ENCODE data around the gene PRSS35.

DNA sequence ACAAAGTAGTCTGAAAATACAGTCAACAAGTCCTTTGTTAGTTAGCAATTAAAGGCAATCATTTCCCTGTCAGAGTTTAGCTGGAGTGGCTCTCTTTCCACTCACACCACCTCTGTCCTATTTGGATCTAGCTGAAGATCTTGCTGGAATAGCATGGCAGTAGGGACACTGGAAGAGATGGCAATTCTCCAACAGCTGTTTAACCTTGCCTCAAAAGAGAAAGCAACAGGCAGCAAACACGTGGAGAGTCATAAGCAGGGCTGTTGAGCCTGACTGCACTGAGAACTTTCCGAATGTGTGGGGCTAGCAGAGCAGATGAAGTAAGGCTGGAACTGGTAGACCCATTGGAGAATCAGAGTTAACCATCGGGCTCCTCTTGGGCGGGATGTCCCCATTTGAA, 38.0 kb upstream of the PRSS35 start:
- TF ChIP-seq, protein P1, sequence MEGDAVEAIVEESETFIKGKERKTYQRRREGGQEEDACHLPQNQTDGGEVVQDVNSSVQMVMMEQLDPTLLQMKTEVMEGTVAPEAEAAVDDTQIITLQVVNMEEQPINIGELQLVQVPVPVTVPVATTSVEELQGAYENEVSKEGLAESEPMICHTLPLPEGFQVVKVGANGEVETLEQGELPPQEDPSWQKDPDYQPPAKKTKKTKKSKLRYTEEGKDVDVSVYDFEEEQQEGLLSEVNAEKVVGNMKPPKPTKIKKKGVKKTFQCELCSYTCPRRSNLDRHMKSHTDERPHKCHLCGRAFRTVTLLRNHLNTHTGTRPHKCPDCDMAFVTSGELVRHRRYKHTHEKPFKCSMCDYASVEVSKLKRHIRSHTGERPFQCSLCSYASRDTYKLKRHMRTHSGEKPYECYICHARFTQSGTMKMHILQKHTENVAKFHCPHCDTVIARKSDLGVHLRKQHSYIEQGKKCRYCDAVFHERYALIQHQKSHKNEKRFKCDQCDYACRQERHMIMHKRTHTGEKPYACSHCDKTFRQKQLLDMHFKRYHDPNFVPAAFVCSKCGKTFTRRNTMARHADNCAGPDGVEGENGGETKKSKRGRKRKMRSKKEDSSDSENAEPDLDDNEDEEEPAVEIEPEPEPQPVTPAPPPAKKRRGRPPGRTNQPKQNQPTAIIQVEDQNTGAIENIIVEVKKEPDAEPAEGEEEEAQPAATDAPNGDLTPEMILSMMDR (IDR thresholded peaks at IDR 0.05) = no peak
- no peak for TF ChIP-seq POLR2AphosphoS5 (IDR thresholded peaks at IDR 0.05; ENCODE audit: low read depth, low read length)
